Smooth muscle cell (in vitro differentiated cells): ENCODE data around the gene CTNNA2. TPM values are rescaled to one million over a fixed set of nuclear protein-coding genes. Genes with fewer than 3 reads are reported as not detected.

Experiments
- DNase-seq: peaks from one replicate; lab custom pipeline; 2025; ENCODE audit not compliant: unreplicated experiment; lab: John Stamatoyannopoulos, UW
- H2AFZ ChIP-seq: fragments of 200-600 bp; sonication (generic); 2 replicates; pipeline ENCODE4 v1.6.0; 2016; ENCODE audit warnings: antibody characterized with exemption, low read depth, mild to moderate bottlenecking
- H3F3A ChIP-seq: fragments of 200-600 bp; sonication (generic); 2 replicates; pipeline ENCODE4 v1.6.0; 2017; ENCODE audit warnings: antibody characterized with exemption, low read depth
- H3K27ac ChIP-seq: fragments of 200-600 bp; sonication (generic); 2 replicates; pipeline ENCODE4 v1.5.1; 2016; ENCODE audit warnings: low read depth, mild to moderate bottlenecking
- H3K27me3 ChIP-seq: fragments of 200-600 bp; sonication (generic); 2 replicates; pipeline ENCODE4 v1.6.1; 2016; ENCODE audit warnings: low read depth, mild to moderate bottlenecking
- H3K36me3 ChIP-seq: fragments of 200-600 bp; sonication (generic); 2 replicates; pipeline ENCODE4 v1.5.1; 2016; ENCODE audit warnings: low read depth
- H3K4me1 ChIP-seq: fragments of 200-600 bp; sonication (generic); 2 replicates; pipeline ENCODE4 v1.5.1; 2016; ENCODE audit warnings: low read depth
- H3K4me2 ChIP-seq: fragments of 200-600 bp; sonication (generic); 2 replicates; pipeline ENCODE4 v1.6.0; 2016; ENCODE audit warnings: mild to moderate bottlenecking
- H3K4me3 ChIP-seq: fragments of 200-600 bp; sonication (generic); 2 replicates; pipeline ENCODE4 v1.5.1; 2016; ENCODE audit warnings: mild to moderate bottlenecking
- H3K79me2 ChIP-seq: fragments of 200-600 bp; sonication (generic); 2 replicates; pipeline ENCODE4 v1.6.0; 2016; ENCODE audit warnings: low read depth, mild to moderate bottlenecking
- H3K9ac ChIP-seq: fragments of 200-600 bp; sonication (generic); 2 replicates; pipeline ENCODE4 v1.6.0; 2016; ENCODE audit warnings: low read depth
- H3K9me3 ChIP-seq: fragments of 200-600 bp; sonication (generic); replicated peaks from 2 replicates; pipeline ENCODE4 v1.5.1; 2016; ENCODE audit warnings: low read depth
- H4K20me1 ChIP-seq: fragments of 200-600 bp; sonication (generic); 2 replicates; pipeline ENCODE4 v1.6.0; 2016; ENCODE audit warnings: low read depth
- WGBS: methylation state at CpG from one replicate; pipeline ENCODE4 v1.1.7; 2016; ENCODE audit warnings: low lambda C conversion rate; 5-methylcytosine and 5-hydroxymethylcytosine counted together
- polyA plus RNA-seq: library from polyadenylated mRNA; unstranded; fragments of >200 nt; fragmentation: Nextera tagmentation; extraction: Ambion mirVana; gene quantifications from 2 replicates; pipeline ENCODE4 v1.2.1, GENCODE V29; 2016
- total RNA-seq: library from RNA; depleted of rRNA; stranded (reverse); fragments of >200 nt; gene quantifications from 2 replicates; pipeline ENCODE4 v1.2.3, GENCODE V29; 2014
- TF ChIP-seq, protein P1 (sequence below): fragments of 200-600 bp; sonication (generic); IDR thresholded peaks from 2 replicates; pipeline ENCODE4 v1.5.1; 2017; ENCODE audit warnings: borderline replicate concordance, mild to moderate bottlenecking, antibody characterized with exemption; ENCODE audit not compliant: insufficient read depth, poor library complexity, severe bottlenecking

CTNNA2 gene
- total and polyA plus RNA-seq, 2 experiments from 2014 or later, result not detected

DNA sequence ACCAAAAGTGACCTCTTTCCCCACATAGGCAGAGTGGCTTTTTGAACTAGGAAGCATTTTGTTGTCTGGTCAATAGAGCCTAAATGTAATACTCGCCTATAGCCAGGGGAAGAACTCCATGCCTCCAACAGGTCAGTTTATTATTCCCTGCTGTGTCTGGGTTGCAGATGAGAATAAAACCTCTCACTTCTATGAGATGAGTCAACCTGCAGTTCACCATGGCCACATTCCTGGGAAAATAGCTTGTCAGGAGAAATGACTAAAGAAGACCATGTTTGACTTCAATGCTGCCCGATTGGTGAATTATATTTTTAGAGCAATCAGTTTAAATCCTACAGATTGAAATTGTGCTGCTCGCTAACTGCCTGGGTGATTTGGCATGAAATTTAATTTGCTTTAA lies 838.4 kb downstream of the CTNNA2 start:
- no peaks in the 10 kb centered on the region for H3K36me3 ChIP-seq
- H2AFZ ChIP-seq, result no peak overlapping the region
- no peak overlapping the region for H3K4me2 ChIP-seq
- H4K20me1 ChIP-seq, result no peaks in the 10 kb centered on the region
- no peaks in the 10 kb centered on the region for H3K9me3 ChIP-seq
- no peak overlapping the region for H3K9ac ChIP-seq
- no peaks in the 10 kb centered on the region for H3K27me3 ChIP-seq
- no peak overlapping the region for H3K27ac ChIP-seq
- H3K4me3 ChIP-seq, result no peak overlapping the region
- no peaks in the 10 kb centered on the region for H3K4me1 ChIP-seq
- H3K79me2 ChIP-seq, result no peaks in the 10 kb centered on the region
- TF ChIP-seq, protein P1, sequence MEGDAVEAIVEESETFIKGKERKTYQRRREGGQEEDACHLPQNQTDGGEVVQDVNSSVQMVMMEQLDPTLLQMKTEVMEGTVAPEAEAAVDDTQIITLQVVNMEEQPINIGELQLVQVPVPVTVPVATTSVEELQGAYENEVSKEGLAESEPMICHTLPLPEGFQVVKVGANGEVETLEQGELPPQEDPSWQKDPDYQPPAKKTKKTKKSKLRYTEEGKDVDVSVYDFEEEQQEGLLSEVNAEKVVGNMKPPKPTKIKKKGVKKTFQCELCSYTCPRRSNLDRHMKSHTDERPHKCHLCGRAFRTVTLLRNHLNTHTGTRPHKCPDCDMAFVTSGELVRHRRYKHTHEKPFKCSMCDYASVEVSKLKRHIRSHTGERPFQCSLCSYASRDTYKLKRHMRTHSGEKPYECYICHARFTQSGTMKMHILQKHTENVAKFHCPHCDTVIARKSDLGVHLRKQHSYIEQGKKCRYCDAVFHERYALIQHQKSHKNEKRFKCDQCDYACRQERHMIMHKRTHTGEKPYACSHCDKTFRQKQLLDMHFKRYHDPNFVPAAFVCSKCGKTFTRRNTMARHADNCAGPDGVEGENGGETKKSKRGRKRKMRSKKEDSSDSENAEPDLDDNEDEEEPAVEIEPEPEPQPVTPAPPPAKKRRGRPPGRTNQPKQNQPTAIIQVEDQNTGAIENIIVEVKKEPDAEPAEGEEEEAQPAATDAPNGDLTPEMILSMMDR, result no peak
- DNase-seq, result no peak
- H3F3A ChIP-seq, result no peaks in the 10 kb centered on the region
- WGBS, result 81% methylated on average over 3 of the region's 3 CpGs

DNA sequence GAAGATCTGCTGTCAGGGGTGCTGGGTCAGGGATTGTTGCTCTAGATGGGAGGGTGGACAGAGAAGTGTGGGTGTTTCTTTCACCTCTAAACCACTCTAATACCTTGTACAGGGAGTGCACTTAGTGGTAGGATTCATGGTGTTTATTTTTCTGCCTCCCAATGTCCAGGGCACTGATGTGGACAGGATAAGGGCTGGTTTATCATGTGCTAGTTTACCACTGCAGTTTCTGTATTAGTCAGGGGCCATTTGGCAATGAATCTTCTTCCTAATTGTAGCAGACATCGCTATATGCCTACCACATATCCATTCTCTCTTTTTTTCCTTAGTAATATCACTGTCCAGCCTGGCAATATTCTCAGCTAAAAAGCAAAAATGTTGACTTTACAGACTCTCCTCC lies 842.0 kb downstream of the CTNNA2 start:
- no peaks in the 10 kb centered on the region for H3F3A ChIP-seq
- DNase-seq, result no peak
- H3K9ac ChIP-seq, result no peak overlapping the region
- H3K36me3 ChIP-seq, result no peaks in the 10 kb centered on the region
- H3K27ac ChIP-seq, result no peak overlapping the region
- H3K4me3 ChIP-seq, result no peak overlapping the region
- H3K4me2 ChIP-seq, result no peak overlapping the region
- TF ChIP-seq, protein P1, result no peak
- no peaks in the 10 kb centered on the region for H3K9me3 ChIP-seq
- H3K79me2 ChIP-seq, result no peaks in the 10 kb centered on the region
- no peaks in the 10 kb centered on the region for H3K4me1 ChIP-seq
- no peak overlapping the region for H2AFZ ChIP-seq
- no peaks in the 10 kb centered on the region for H4K20me1 ChIP-seq
- H3K27me3 ChIP-seq, result no peaks in the 10 kb centered on the region
- WGBS, result 89% methylated on average over 1 of the region's 1 CpG

DNA sequence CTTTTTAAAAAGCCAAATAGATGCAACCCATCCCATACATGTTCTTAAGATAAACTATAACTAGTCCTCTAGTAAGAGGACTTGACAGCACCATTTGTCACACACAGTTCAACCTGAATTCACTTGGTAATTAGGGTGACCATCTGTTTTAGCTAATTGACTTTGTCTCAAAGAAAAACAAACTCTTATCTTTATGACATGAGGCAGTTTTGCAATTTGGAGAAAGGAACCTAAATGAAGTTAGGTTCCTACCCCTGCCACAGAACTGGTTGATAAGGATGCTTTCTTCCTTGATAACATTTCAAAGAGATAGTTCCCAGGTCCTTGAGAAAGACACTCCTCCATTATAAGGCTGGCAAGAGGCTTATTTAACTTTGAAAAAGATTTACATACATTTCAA lies 849.1 kb downstream of the CTNNA2 start:
- Histone ChIP-seq H3K27me3 (peaks cover 23% of the 10 kb centered on the region), H3K4me1 (peaks cover 34% of the 10 kb centered on the region), H3K9ac (no peak overlapping the region), H3K27ac (no peak overlapping the region), H3K36me3 (no peaks in the 10 kb centered on the region), H2AFZ (no peak overlapping the region), H3K4me2 (no peak overlapping the region), H3K4me3 (no peak overlapping the region), H4K20me1 (no peaks in the 10 kb centered on the region), H3F3A (no peaks in the 10 kb centered on the region), H3K79me2 (no peaks in the 10 kb centered on the region), H3K9me3 (no peaks in the 10 kb centered on the region)
- DNase-seq, result no peak
- TF ChIP-seq, protein P1, result no peak

DNA sequence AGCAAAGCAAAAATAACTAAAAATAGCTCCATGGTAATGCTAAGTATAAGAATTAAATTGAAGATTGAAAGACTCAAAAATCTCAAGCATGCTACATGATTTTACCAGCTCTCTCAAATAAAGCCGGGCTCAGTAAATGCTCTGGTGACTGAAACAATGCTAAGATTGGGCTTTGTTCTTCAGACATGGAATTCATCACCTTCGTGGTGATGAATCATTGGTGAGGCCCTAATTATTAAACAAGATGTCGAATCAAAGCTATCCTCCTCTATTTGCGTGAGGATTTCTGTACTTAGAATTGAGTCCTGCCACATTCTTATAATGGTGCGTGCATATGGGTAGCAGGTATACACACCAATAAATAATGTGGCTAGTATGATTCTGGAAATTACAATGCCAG lies 850.5 kb downstream of the CTNNA2 start:
- 65% methylated on average over 5 of the region's 5 CpGs for WGBS
- H2AFZ ChIP-seq, result no peak overlapping the region
- H3F3A ChIP-seq, result no peaks in the 10 kb centered on the region
- no peaks in the 10 kb centered on the region for H3K9me3 ChIP-seq
- DNase-seq, result no peak
- TF ChIP-seq, protein P1, result no peak
- H3K9ac ChIP-seq, result no peak overlapping the region
- H3K4me1 ChIP-seq, result peaks cover 38% of the 10 kb centered on the region
- H3K4me2 ChIP-seq, result no peak overlapping the region
- H4K20me1 ChIP-seq, result no peaks in the 10 kb centered on the region
- H3K4me3 ChIP-seq, result no peak overlapping the region
- no peak overlapping the region for H3K27ac ChIP-seq
- peaks cover 29% of the 10 kb centered on the region for H3K27me3 ChIP-seq
- H3K36me3 ChIP-seq, result no peaks in the 10 kb centered on the region
- no peaks in the 10 kb centered on the region for H3K79me2 ChIP-seq
